Activated T-cell treated with anti-CD3 and anti-CD28 coated beads, Interleukin-2, amount 50 U/mL, for 4 hours (primary cell): ENCODE results near the gene FOXO3. TPM values are rescaled to one million over a fixed set of nuclear protein-coding genes. Genes with fewer than 3 reads are reported as not detected.

ENCODE experiments used
- ATAC-seq, 2 donors: fragments of 200-7000 bp; cut with Tn5 transposase; one replicate each; pipeline ENCODE4 v1.10.0; 2021
- DNase-seq: peaks from one replicate; pipeline ENCODE4 v3.0.0-alpha.2; 2020
- H3K27me3 Mint-ChIP-seq: one replicate; pipeline ENCODE4 v1.8.0; 2021; ENCODE audit warnings: low read depth, mixed read lengths
- H3K36me3 Mint-ChIP-seq: one replicate; pipeline ENCODE4 v1.8.0; 2022; ENCODE audit warnings: mixed read lengths; ENCODE audit not compliant: insufficient read depth
- H3K4me1 Mint-ChIP-seq: one replicate; pipeline ENCODE4 v1.8.0; 2021; ENCODE audit warnings: low read depth, mixed read lengths
- H3K4me3 Mint-ChIP-seq: one replicate; pipeline ENCODE4 v1.8.0; 2021; ENCODE audit warnings: mild to moderate bottlenecking, moderate library complexity, mixed read lengths
- H3K9me3 Mint-ChIP-seq: one replicate; pipeline ENCODE4 v1.8.0; 2021; ENCODE audit warnings: mixed read lengths
- total RNA-seq, 3 donors: library from RNA; stranded (reverse); gene quantifications; one replicate each; pipeline ENCODE4 v1.2.1, GENCODE V29; 2021

The FOXO3 gene
- total RNA-seq, 3 donors from 2014 or later = 8.5 to 13.0 (median 10.8) TPM

GRCh38 chr6:108707328-108707976, 146.7 kb downstream of the FOXO3 start:
- no peak for DNase-seq
- Mint-ChIP-seq H3K9me3 (peaks cover 10% of the 10 kb centered on the region), H3K36me3 (peaks cover 1% of the 10 kb centered on the region), H3K27me3 (no peaks in the 10 kb centered on the region), H3K4me1 (peaks cover 1% of the 10 kb centered on the region), H3K4me3 (no peak overlapping the region)
- no peak for ATAC-seq

GRCh38 chr6:108710030-108710429, 149.3 kb downstream of the FOXO3 start:
- H3K9me3 Mint-ChIP-seq = no peaks in the 10 kb centered on the region
- H3K36me3 Mint-ChIP-seq = no peaks in the 10 kb centered on the region
- H3K27me3 Mint-ChIP-seq = no peaks in the 10 kb centered on the region
- ATAC-seq (no peak), DNase-seq (no peak)
- no peak overlapping the region for H3K4me3 Mint-ChIP-seq
- H3K4me1 Mint-ChIP-seq = peaks cover 16% of the 10 kb centered on the region

- ATAC-seq (no peak), DNase-seq (no peak)
- no peaks in the 10 kb centered on the region for H3K9me3 Mint-ChIP-seq
- peaks cover 21% of the 10 kb centered on the region for H3K4me1 Mint-ChIP-seq
- no peaks in the 10 kb centered on the region for H3K36me3 Mint-ChIP-seq
- H3K27me3 Mint-ChIP-seq = no peaks in the 10 kb centered on the region
- H3K4me3 Mint-ChIP-seq = no peak overlapping the region
Measured at GRCh38 chr6:108710551-108710950, 149.8 kb downstream of the FOXO3 start.

GRCh38 chr6:108711071-108711470, 150.4 kb downstream of the FOXO3 start:
- DNase-seq (no peak), ATAC-seq (no peak)
- Mint-ChIP-seq H3K4me1 (peaks cover 23% of the 10 kb centered on the region), H3K36me3 (no peaks in the 10 kb centered on the region), H3K9me3 (no peaks in the 10 kb centered on the region), H3K27me3 (no peaks in the 10 kb centered on the region), H3K4me3 (no peak overlapping the region)

GRCh38 chr6:108711826-108712225, 151.1 kb downstream of the FOXO3 start:
- no peaks in the 10 kb centered on the region for H3K9me3 Mint-ChIP-seq
- no peak overlapping the region for H3K4me3 Mint-ChIP-seq
- ATAC-seq (no peak), DNase-seq (no peak)
- H3K27me3 Mint-ChIP-seq = no peaks in the 10 kb centered on the region
- peaks cover 23% of the 10 kb centered on the region for H3K4me1 Mint-ChIP-seq
- H3K36me3 Mint-ChIP-seq = no peaks in the 10 kb centered on the region

GRCh38 chr6:108712946-108713345, 152.2 kb downstream of the FOXO3 start:
- ATAC-seq = no peak
- no peaks in the 10 kb centered on the region for H3K36me3 Mint-ChIP-seq
- H3K9me3 Mint-ChIP-seq = no peaks in the 10 kb centered on the region

GRCh38 chr6:108714101-108714765, 153.5 kb downstream of the FOXO3 start:
- no peaks in the 10 kb centered on the region for H3K36me3 Mint-ChIP-seq
- H3K27me3 Mint-ChIP-seq = no peaks in the 10 kb centered on the region
- no peak overlapping the region for H3K4me3 Mint-ChIP-seq
- DNase-seq = no peak
- no peak for ATAC-seq
- peaks cover 23% of the 10 kb centered on the region for H3K4me1 Mint-ChIP-seq
- H3K9me3 Mint-ChIP-seq = no peaks in the 10 kb centered on the region

More at GRCh38 chr6:108712946-108713345, 152.2 kb downstream of the FOXO3 start:
- Mint-ChIP-seq H3K4me3 (no peak overlapping the region), H3K4me1 (peaks cover 23% of the 10 kb centered on the region), H3K27me3 (no peaks in the 10 kb centered on the region)
- no peak for DNase-seq

GRCh38 chr6:108714766-108715414, 154.2 kb downstream of the FOXO3 start:
- H3K4me1 Mint-ChIP-seq = peaks cover 23% of the 10 kb centered on the region
- no peaks in the 10 kb centered on the region for H3K9me3 Mint-ChIP-seq
- DNase-seq = no peak
- no peak overlapping the region for H3K4me3 Mint-ChIP-seq
- no peak for ATAC-seq
- H3K36me3 Mint-ChIP-seq = no peaks in the 10 kb centered on the region
- H3K27me3 Mint-ChIP-seq = no peaks in the 10 kb centered on the region

GRCh38 chr6:108715832-108716231, 155.1 kb downstream of the FOXO3 start:
- Mint-ChIP-seq H3K9me3 (no peaks in the 10 kb centered on the region), H3K36me3 (no peaks in the 10 kb centered on the region), H3K4me1 (peaks cover 23% of the 10 kb centered on the region), H3K27me3 (no peaks in the 10 kb centered on the region), H3K4me3 (no peak overlapping the region)
- ATAC-seq (no peak), DNase-seq (no peak)

GRCh38 chr6:108716801-108717791, 156.4 kb downstream of the FOXO3 start:
- no peak overlapping the region for H3K4me3 Mint-ChIP-seq
- DNase-seq (no peak), ATAC-seq (no peak)
- H3K27me3 Mint-ChIP-seq = peaks cover 4% of the 10 kb centered on the region
- H3K4me1 Mint-ChIP-seq = peaks cover 25% of the 10 kb centered on the region
- H3K9me3 Mint-ChIP-seq = no peaks in the 10 kb centered on the region
- H3K36me3 Mint-ChIP-seq = no peaks in the 10 kb centered on the region

- ATAC-seq = no peak
- no peaks in the 10 kb centered on the region for H3K36me3 Mint-ChIP-seq
- no peak for DNase-seq
- H3K4me3 Mint-ChIP-seq = no peak overlapping the region
- H3K27me3 Mint-ChIP-seq = peaks cover 4% of the 10 kb centered on the region
- H3K9me3 Mint-ChIP-seq = peaks cover 8% of the 10 kb centered on the region
- H3K4me1 Mint-ChIP-seq = peaks cover 14% of the 10 kb centered on the region
Measured at GRCh38 chr6:108719477-108719876, 158.8 kb downstream of the FOXO3 start.

GRCh38 chr6:108720827-108721226, 160.1 kb downstream of the FOXO3 start:
- H3K4me3 Mint-ChIP-seq = no peak overlapping the region
- no peak for ATAC-seq
- peaks cover 8% of the 10 kb centered on the region for H3K9me3 Mint-ChIP-seq
- H3K36me3 Mint-ChIP-seq = no peaks in the 10 kb centered on the region
- H3K27me3 Mint-ChIP-seq = peaks cover 4% of the 10 kb centered on the region
- DNase-seq = no peak
- peaks cover 2% of the 10 kb centered on the region for H3K4me1 Mint-ChIP-seq

GRCh38 chr6:108721286-108721685, 160.6 kb downstream of the FOXO3 start:
- no peaks in the 10 kb centered on the region for H3K36me3 Mint-ChIP-seq
- H3K27me3 Mint-ChIP-seq = peaks cover 4% of the 10 kb centered on the region
- H3K4me3 Mint-ChIP-seq = no peak overlapping the region
- ATAC-seq (no peak), DNase-seq (no peak)
- H3K9me3 Mint-ChIP-seq = peaks cover 8% of the 10 kb centered on the region
- peaks cover 2% of the 10 kb centered on the region for H3K4me1 Mint-ChIP-seq

- Mint-ChIP-seq H3K36me3 (no peaks in the 10 kb centered on the region), H3K27me3 (peaks cover 4% of the 10 kb centered on the region), H3K9me3 (peaks cover 8% of the 10 kb centered on the region), H3K4me3 (no peak overlapping the region), H3K4me1 (peaks cover 2% of the 10 kb centered on the region)
- DNase-seq = no peak
- ATAC-seq = no peak
Measured at GRCh38 chr6:108723594-108723993, 162.9 kb downstream of the FOXO3 start.
